GM12872 (cell line): Measurements from ENCODE around the gene PHF21A.

Experiments
- CTCF ChIP-seq: IDR thresholded peaks from 3 replicates; pipeline ENCODE4 v1.5.1; 2011; ENCODE audit warnings: low read depth, mild to moderate bottlenecking, low read length, moderate library complexity; ENCODE audit not compliant: insufficient read depth

Gene PHF21A

GRCh38 chr11:46144741-46145140 is 23.5 kb upstream of the PHF21A start:
- TF ChIP-seq CTCF = no peak

GRCh38 chr11:46143049-46143806 is 22.0 kb upstream of the PHF21A start:
- TF ChIP-seq CTCF = no peak

GRCh38 chr11:46142561-46142960 is 21.3 kb upstream of the PHF21A start:
- no peak for TF ChIP-seq CTCF

- no peak for TF ChIP-seq CTCF
Observed at GRCh38 chr11:46141597-46141996, 20.3 kb upstream of the PHF21A start.

GRCh38 chr11:46134540-46134939 is 13.3 kb upstream of the PHF21A start:
- no peak for TF ChIP-seq CTCF

GRCh38 chr11:46134061-46134460 is 12.8 kb upstream of the PHF21A start:
- no peak for TF ChIP-seq CTCF

- TF ChIP-seq CTCF = no peak
Observed at GRCh38 chr11:46133119-46133518, 11.9 kb upstream of the PHF21A start.
